Midbrain (tissue), 1 donor: ENCODE measurements around the gene OR2B3.
"Not testable (repeated sequence)": the region's sequence is repeated elsewhere in the genome, so short reads cannot be mapped to it uniquely, and the experiment has no call there.

Source experiments
- DNase-seq: peaks from one replicate; lab custom pipeline; 2025; lab: John Stamatoyannopoulos, UW

The OR2B3 gene, protein sequence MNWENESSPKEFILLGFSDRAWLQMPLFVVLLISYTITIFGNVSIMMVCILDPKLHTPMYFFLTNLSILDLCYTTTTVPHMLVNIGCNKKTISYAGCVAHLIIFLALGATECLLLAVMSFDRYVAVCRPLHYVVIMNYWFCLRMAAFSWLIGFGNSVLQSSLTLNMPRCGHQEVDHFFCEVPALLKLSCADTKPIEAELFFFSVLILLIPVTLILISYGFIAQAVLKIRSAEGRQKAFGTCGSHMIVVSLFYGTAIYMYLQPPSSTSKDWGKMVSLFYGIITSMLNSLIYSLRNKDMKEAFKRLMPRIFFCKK

DNA sequence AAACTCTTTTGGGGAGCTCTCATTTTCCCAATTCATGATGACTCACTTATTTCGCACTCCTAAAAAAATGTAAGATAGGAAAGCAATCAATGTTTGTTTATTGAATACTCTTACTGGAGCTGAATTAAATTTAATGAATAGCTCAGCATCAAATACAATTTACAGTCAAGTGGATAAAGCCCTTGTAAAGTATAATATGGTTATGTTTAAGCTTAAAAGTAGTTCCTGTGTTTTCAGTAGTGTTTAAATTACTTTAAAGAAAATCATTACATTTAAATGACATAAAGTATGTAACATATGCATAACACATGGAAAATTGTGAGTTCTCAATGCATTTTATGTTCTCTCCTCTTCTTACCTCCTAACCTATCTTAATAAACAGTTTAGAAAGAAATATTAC is at the start of gene OR2B3:
TSS of gene OR2B3 (minus strand) at position 101 of the 400 bp plus-strand sequence. CDS start at position 36, 65 bp downstream.
- DNase-seq = no peak

DNA sequence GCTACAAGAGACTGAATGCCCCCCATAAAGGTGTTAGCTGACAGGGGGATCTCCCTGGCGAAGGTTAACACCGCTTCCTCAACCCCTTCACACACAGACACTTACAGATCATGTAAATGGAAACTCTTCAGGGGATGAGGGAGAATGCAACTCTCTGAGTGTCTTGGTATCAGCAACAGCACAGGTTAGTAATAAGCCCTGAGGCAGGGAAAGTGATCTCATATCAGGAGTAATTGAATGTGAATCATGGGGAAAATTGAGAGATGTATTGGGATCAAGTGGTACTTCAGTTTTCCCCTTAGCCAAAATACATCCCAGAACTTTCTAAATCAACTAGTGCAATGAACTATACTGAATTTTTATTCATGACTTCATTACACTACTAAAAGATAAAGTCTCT is 44.6 kb upstream of the OR2B3 start:
- no peak for DNase-seq

GRCh38 chr6:29130644-29131043 is 43.5 kb upstream of the OR2B3 start:
- no peak for DNase-seq

GRCh38 chr6:29129326-29130012 is 42.4 kb upstream of the OR2B3 start:
- no peak for DNase-seq

GRCh38 chr6:29114964-29115363 is 27.9 kb upstream of the OR2B3 start:
- not testable (repeated sequence) for DNase-seq

- DNase-seq = no peak
These were observed 25.0 kb upstream of the OR2B3 start for GRCh38 chr6:29112135-29112534.

DNA sequence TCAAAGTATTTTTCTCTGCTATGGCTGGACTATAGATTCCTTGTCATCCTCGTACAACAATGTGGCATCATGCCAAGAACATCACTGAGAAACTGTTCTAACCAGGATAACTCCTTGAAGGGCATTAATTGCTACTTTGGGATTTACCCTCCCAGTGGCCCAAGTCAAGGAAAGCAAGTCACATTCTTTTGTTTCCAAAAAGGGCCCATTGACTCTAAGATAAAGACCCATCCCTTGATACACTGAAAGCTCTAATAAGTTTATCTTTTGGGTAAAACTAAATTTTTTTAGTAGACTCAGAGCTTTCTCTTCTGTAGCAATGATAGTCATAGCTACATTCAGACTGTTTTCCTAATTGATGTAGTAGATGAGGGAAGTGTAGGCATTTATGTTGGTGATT is 20.6 kb upstream of the OR2B3 start, which contains the start of gene OR2J3:
TSS of gene OR2J3 (plus strand) at position 301 of the 400 bp plus-strand sequence. CDS start 3,833 bp downstream, outside the sequence.
- no peak for DNase-seq

DNA sequence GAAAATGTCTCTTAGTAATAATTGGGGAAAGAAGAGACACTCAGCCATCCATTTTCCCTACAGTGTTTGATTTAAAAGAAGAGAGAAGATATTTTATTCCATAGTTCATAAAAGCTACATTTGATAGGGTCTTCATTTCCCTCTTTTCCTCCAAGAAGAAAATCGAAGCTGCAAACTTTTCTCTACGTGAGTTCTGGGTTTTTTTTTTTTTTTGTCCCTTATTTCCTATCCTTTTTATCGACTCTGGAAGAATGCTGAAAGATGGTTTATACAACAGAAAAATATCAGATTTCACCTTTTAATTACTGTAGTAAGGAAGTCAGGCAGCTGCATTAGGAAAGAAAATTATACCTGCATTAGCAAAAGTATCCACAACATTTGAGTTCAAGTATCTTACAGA is 12.1 kb upstream of the OR2B3 start, which contains the start of gene OR2J1:
TSS of gene OR2J1 (plus strand) at position 301 of the 400 bp plus-strand sequence. CDS start 1,453 bp downstream, outside the sequence.
- DNase-seq = no peak

GRCh38 chr6:29097803-29098202 is 10.7 kb upstream of the OR2B3 start:
- no peak for DNase-seq

- DNase-seq = no peak
These were observed 5.8 kb upstream of the OR2B3 start for GRCh38 chr6:29092957-29093356.

DNA sequence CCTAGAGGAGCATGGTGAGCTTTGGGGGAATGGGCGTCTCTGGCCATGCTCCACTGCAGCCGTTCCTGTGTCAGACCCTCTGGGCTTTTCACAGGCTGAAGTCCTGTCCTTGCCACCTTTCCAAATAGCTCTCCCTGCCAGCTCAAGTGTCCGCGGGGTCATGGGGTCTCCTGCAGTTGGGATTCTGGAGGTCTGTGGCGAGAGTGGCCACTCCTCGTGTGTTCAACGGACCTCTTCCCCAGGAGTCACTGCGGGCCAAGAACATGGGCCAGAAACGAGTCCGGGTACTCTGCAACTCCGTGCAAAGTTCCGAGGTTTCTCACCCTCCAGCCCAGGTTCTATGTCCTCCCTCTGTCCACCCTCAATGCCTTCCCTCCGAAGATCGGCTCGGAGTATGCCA is 4.7 kb downstream of the OR2B3 start:
- no peak for DNase-seq

GRCh38 chr6:29081312-29081711 is 5.8 kb downstream of the OR2B3 start:
- DNase-seq = no peak

- no peak for DNase-seq
These were observed 7.9 kb downstream of the OR2B3 start for GRCh38 chr6:29079203-29079602.

- DNase-seq = no peak
These were observed 15.0 kb downstream of the OR2B3 start for GRCh38 chr6:29071831-29072723.

- DNase-seq = no peak
These were observed 35.4 kb downstream of the OR2B3 start for GRCh38 chr6:29051680-29052079.

GRCh38 chr6:29045075-29045474 is 42.0 kb downstream of the OR2B3 start, which contains the start of gene OR2W1:
Gene OR2W1 (minus strand): TSS chr6:29045175. CDS start chr6:29045175, 0 bp downstream.
- DNase-seq = no peak
